GM20000 (cell line): Measurements from ENCODE around the gene PLA2G12A.

Experiments used
- DNase-seq: peaks from one replicate; pipeline ENCODE4 v3.0.0; 2012; ENCODE audit warnings: low spot score
- TF ChIP-seq, protein P1 (sequence below): IDR thresholded peaks from 2 replicates; pipeline ENCODE4 v1.5.1; 2012; ENCODE audit warnings: mild to moderate bottlenecking, control low read depth; ENCODE audit errors: extremely low read depth, missing control alignments

PLA2G12A gene

DNA sequence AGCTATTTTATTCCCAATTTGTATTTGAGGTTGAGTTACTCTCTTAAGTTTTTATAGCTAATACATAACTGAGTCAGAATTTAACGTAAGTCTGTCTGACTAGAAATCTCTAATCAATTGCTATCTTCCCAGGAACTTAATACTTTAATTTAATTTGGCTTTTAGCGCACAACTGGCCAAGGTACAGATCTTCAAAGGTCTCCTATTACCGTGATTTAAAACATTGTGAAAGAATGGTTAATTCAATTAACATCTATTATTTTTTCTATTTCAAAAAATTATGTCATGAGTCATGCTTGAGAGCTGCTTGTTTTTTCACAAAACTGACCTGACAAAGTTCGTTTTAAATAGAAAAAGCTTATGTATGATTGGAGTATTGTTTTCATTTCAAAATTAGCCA is 22.0 kb upstream of the PLA2G12A start:
- DNase-seq = no peak
- TF ChIP-seq, protein P1, sequence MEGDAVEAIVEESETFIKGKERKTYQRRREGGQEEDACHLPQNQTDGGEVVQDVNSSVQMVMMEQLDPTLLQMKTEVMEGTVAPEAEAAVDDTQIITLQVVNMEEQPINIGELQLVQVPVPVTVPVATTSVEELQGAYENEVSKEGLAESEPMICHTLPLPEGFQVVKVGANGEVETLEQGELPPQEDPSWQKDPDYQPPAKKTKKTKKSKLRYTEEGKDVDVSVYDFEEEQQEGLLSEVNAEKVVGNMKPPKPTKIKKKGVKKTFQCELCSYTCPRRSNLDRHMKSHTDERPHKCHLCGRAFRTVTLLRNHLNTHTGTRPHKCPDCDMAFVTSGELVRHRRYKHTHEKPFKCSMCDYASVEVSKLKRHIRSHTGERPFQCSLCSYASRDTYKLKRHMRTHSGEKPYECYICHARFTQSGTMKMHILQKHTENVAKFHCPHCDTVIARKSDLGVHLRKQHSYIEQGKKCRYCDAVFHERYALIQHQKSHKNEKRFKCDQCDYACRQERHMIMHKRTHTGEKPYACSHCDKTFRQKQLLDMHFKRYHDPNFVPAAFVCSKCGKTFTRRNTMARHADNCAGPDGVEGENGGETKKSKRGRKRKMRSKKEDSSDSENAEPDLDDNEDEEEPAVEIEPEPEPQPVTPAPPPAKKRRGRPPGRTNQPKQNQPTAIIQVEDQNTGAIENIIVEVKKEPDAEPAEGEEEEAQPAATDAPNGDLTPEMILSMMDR = no peak

DNA sequence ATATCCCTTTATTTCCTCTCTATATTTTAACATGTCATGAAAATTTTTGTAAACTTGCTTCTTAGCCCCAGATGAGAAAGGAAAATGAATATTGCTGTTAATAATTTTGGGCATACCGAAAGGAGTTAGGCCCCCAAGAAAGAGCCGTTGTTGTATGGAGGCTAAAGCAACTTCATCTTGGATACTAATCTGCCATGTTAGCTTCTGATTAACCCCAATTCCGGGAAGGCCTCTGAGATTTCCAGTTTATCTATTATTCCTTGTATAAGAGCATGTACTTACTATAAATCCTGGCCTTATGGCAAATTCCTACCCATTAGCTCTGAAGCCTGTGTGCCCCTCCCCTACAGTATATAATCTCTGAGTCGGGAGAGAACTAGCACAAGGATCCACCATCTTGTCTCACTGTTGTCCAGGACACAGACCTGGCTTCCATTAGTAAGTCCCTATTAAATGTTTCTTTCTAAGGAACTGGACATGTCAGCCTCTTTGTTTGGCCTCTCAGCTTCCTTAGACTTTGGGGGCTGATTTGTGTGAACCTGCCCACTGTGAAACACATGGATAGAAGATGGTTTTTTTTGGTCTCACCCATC is 20.9 kb upstream of the PLA2G12A start:
- no peak for DNase-seq
- TF ChIP-seq, protein P1 = no peak

DNA sequence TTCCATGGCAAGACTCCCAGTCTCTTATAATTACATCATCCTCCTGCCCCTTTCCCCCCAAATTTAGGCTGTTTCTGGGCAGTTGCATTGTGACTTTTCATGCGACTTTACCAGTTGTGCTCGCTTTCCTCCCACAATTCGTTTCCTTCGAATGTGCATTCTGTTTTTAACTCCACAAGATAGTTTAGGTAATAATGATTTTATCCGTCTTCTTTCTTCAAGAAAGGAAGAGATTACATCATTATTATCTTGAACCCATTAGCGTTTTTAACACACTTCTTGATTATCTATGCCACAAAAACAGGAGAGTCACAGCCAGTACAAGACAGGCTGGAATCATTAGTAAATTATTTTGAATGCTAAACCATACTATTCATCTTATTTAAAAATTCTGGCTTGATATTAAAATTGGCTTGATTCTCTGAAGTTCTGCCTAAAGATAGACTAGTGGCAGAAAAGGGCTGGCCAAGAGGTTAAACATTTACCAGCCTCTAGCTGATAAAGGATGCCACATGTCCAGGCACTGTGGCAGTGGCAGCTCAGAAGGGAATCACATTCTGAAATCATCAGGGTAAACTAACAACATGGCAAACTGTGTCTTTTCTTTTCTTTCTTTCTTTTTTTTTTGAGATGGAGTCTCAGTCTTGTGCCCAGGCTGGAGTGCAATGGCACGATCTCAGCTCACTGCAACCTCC is 19.7 kb upstream of the PLA2G12A start:
- TF ChIP-seq, protein P1 = no peak
- DNase-seq = no peak

DNA sequence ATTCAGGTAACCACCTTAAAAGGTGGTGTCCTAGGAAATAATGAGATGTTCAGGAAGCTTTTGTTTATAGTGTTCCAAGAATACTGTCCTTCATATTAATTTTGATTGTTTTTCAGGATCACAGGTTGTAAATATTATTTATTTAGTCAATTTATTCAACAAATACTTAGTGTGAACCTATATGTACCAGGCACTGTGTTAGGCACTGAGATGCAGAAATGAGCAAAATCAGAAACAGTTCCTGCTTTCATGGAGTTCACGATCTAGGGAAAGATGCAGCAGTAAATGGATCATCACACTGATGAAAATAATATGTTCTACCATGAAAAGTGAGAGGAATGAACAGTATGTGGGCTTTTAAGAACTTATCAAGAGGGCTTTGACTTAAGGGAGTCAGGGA is 18.2 kb upstream of the PLA2G12A start:
- no peak for DNase-seq
- TF ChIP-seq, protein P1 = no peak

DNA sequence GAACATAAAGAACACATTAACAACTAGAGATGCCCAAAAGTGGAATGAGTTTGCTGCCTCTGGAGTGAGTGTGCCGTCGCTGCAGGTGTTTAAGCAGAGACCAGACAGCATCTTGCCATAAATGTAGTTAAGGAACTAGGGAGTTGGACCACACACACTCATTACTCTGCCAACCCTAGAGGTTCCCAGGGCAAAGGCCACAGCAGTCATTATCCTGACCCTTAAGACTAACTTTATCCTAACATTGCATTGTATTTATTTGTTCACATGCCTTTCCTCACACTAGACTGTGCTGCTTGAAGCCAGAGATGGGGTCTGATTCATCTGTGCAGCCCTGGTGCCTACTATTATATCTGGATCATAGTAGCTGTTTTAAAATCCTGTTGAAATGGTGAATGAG is 16.9 kb upstream of the PLA2G12A start:
- no peak for DNase-seq
- TF ChIP-seq, protein P1 = no peak

DNA sequence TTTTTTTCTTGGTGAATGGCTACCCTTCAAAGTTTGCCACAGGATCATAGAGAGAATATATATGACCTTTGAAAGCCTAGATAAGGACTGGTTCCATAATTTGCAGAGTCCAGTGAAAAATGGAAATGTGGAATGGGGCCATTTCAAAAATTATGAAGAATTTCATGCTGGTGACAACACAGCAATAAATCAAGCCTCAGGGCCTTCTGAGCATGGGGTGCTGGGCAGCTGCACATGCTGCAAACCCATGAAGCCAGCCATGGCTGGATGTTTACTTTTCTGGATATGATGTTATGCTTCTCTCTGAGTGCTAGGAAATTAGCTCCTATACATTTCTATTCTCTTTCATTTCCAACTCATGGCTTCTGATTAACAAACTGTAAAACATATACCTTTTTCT is 16.0 kb upstream of the PLA2G12A start:
- TF ChIP-seq, protein P1 = no peak
- DNase-seq = no peak

DNA sequence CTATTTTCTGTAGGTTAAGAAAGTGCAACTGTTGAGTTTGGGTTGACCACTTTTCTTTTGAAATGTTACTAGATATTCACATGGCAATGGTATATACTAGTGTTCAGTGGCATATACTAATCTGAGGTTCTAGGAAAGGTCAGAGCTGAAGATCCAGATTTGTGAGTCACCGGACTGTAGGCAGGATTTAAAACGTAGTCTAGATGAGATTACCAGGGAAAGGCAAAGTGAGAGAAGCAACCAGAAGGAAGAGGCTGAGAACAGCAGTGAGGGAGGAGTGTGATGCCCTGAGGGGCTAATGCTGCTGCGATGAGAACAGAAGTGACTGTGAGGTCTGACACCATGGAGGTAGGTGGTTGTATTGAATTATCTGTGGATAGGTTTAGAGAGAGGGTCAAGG is 9.7 kb upstream of the PLA2G12A start:
- TF ChIP-seq, protein P1 = no peak
- no peak for DNase-seq
